H9 (cell line): ENCODE results near the gene RIPPLY1. TPM values are rescaled to one million over a fixed set of nuclear protein-coding genes. Genes with fewer than 3 reads are reported as not detected.

ENCODE experiments used
- DNase-seq: peaks from one replicate; pipeline ENCODE4 v3.0.0-alpha.2; 2017
- H2AFZ ChIP-seq: one replicate; pipeline ENCODE4 v1.6.1; 2013; ENCODE audit warnings: mild to moderate bottlenecking, low read length, control low read depth, moderate library complexity
- H2AK5ac ChIP-seq: 2 replicates; pipeline ENCODE4 v1.6.1; 2013; ENCODE audit warnings: low read length, control low read depth, mixed read lengths; ENCODE audit not compliant: insufficient read length
- H2BK120ac ChIP-seq: one replicate; pipeline ENCODE4 v1.6.1; 2013; ENCODE audit warnings: low read depth, mild to moderate bottlenecking, low read length, control low read depth, inconsistent platforms; ENCODE audit not compliant: poor library complexity, severe bottlenecking
- H2BK12ac ChIP-seq: 2 replicates; pipeline ENCODE4 v1.6.1; 2013; ENCODE audit warnings: low read length, control low read depth, mixed read lengths, low read depth; ENCODE audit not compliant: insufficient read length
- H2BK15ac ChIP-seq: 2 replicates; pipeline ENCODE4 v1.6.1; 2013; ENCODE audit warnings: low read depth, low read length, control low read depth
- H2BK20ac ChIP-seq: one replicate; pipeline ENCODE4 v1.6.1; 2013; ENCODE audit warnings: low read depth, mild to moderate bottlenecking, low read length, control low read depth, inconsistent platforms; ENCODE audit not compliant: poor library complexity, severe bottlenecking
- H2BK5ac ChIP-seq: 2 replicates; pipeline ENCODE4 v1.6.1; 2013; ENCODE audit warnings: low read length, control low read depth, mixed read lengths; ENCODE audit not compliant: insufficient read length
- H3K14ac ChIP-seq: 2 replicates; pipeline ENCODE4 v1.6.1; 2013; ENCODE audit warnings: low read length, control low read depth; ENCODE audit not compliant: insufficient read depth
- H3K18ac ChIP-seq: 2 replicates; pipeline ENCODE4 v1.6.1; 2013; ENCODE audit warnings: low read depth, mild to moderate bottlenecking, mixed read lengths, low read length, control low read depth; ENCODE audit not compliant: insufficient read length
- H3K23ac ChIP-seq: 2 replicates; pipeline ENCODE4 v1.6.1; 2013; ENCODE audit warnings: low read length, control low read depth, mixed read lengths, low read depth; ENCODE audit not compliant: insufficient read length
- H3K23me2 ChIP-seq: 2 replicates; pipeline ENCODE4 v1.6.1; 2013; ENCODE audit warnings: low read depth, mild to moderate bottlenecking, mixed read lengths, low read length, control low read depth; ENCODE audit not compliant: insufficient read length, poor library complexity, severe bottlenecking
- H3K27ac ChIP-seq: 2 replicates; pipeline ENCODE4 v1.5.1; 2013; ENCODE audit warnings: low read length, control low read depth, mixed read lengths, low read depth; ENCODE audit not compliant: insufficient read length
- H3K27me3 ChIP-seq: 2 replicates; pipeline ENCODE4 v1.6.1; 2013; ENCODE audit warnings: low read length, control low read depth, inconsistent platforms; ENCODE audit not compliant: insufficient read depth
- H3K4ac ChIP-seq: 2 replicates; pipeline ENCODE4 v1.6.1; 2013; ENCODE audit warnings: low read depth, mild to moderate bottlenecking, control low read depth, inconsistent platforms, low read length, moderate library complexity
- H3K4me1 ChIP-seq: 2 replicates; pipeline ENCODE4 v1.6.1; 2013; ENCODE audit warnings: low read length, control low read depth, inconsistent platforms; ENCODE audit not compliant: insufficient read depth
- H3K4me2 ChIP-seq: 2 replicates; pipeline ENCODE4 v1.6.1; 2013; ENCODE audit warnings: low read length, control low read depth, mixed read lengths; ENCODE audit not compliant: insufficient read length, insufficient read depth
- H3K56ac ChIP-seq: 2 replicates; pipeline ENCODE4 v1.6.1; 2013; ENCODE audit warnings: low read depth, mild to moderate bottlenecking, mixed read lengths, low read length, control low read depth; ENCODE audit not compliant: insufficient read length
- H3K79me1 ChIP-seq: 2 replicates; pipeline ENCODE4 v1.6.1; 2013; ENCODE audit warnings: low read depth, mild to moderate bottlenecking, moderate library complexity, low read length, control low read depth, inconsistent platforms; ENCODE audit not compliant: insufficient read depth, poor library complexity, severe bottlenecking
- H3K79me2 ChIP-seq: 2 replicates; pipeline ENCODE4 v1.6.1; 2013; ENCODE audit warnings: low read length, control low read depth, inconsistent platforms; ENCODE audit not compliant: insufficient read depth
- H3K9ac ChIP-seq: 2 replicates; pipeline ENCODE4 v1.6.1; 2013; ENCODE audit warnings: low read length, control low read depth, mixed read lengths; ENCODE audit not compliant: insufficient read length; ENCODE audit errors: extremely low read depth
- H3K9me3 ChIP-seq: one replicate; pipeline ENCODE4 v1.6.1; 2013; ENCODE audit warnings: low read depth, low read length, inconsistent platforms; ENCODE audit not compliant: control insufficient read depth
- H3T11ph ChIP-seq: one replicate; pipeline ENCODE4 v1.6.1; 2013; ENCODE audit warnings: mild to moderate bottlenecking, low read length, control low read depth, inconsistent platforms
- H4K20me1 ChIP-seq: one replicate; pipeline ENCODE4 v1.6.1; 2013; ENCODE audit not compliant: control insufficient read depth, insufficient read length, insufficient read depth
- H4K5ac ChIP-seq: 2 replicates; pipeline ENCODE4 v1.6.1; 2013; ENCODE audit warnings: low read depth, mild to moderate bottlenecking, mixed read lengths, low read length, control low read depth; ENCODE audit not compliant: insufficient read length
- H4K8ac ChIP-seq: replicated peaks from 2 replicates; pipeline ENCODE4 v1.6.1; 2013; ENCODE audit warnings: low read length, control low read depth, mixed read lengths, low read depth; ENCODE audit not compliant: insufficient read length
- H4K91ac ChIP-seq: 2 replicates; pipeline ENCODE4 v1.6.1; 2013; ENCODE audit warnings: low read depth, mild to moderate bottlenecking, moderate library complexity, mixed read lengths, low read length, control low read depth; ENCODE audit not compliant: insufficient read length
- H3K27ac Mint-ChIP-seq, 3 experiments: 2 replicates in 2 of 3; 3 replicates in 1 of 3; pipeline ENCODE4 v1.8.0; 2020 to 2021; ENCODE audit warnings: mixed read lengths in 3 of 3, mild to moderate bottlenecking in 1 of 3, moderate library complexity in 1 of 3
- H3K27me3 Mint-ChIP-seq: 2 replicates; pipeline ENCODE4 v1.8.0; 2021; ENCODE audit warnings: low read depth, mild to moderate bottlenecking, moderate library complexity, mixed read lengths
- H3K36me3 Mint-ChIP-seq, 3 experiments: 2 replicates in 2 of 3; 3 replicates in 1 of 3; pipeline ENCODE4 v1.8.0; 2020 to 2021; ENCODE audit warnings: low read depth in 3 of 3, mixed read lengths in 3 of 3; ENCODE audit not compliant: insufficient read depth in 1 of 3
- H3K4me1 Mint-ChIP-seq, 2 experiments: 2 replicates each; pipeline ENCODE4 v1.8.0; 2020; ENCODE audit warnings: mixed read lengths in 2 of 2
- H3K4me3 Mint-ChIP-seq, 2 experiments: 2 replicates in 1 of 2; 3 replicates in 1 of 2; pipeline ENCODE4 v1.8.0; 2020 to 2021; ENCODE audit warnings: mild to moderate bottlenecking in 2 of 2, mixed read lengths in 2 of 2, moderate library complexity in 1 of 2
- H3K9me3 Mint-ChIP-seq, 2 experiments: 2 replicates in 1 of 2; 3 replicates in 1 of 2; pipeline ENCODE4 v1.8.0; 2020; ENCODE audit warnings: mild to moderate bottlenecking in 2 of 2, mixed read lengths in 2 of 2, moderate library complexity in 1 of 2
- WGBS: extraction: QIAGEN DNeasy Blood & Tissue Kit; methylation state at CpG from one replicate; pipeline ENCODE4 v1.1.7; 2013; ENCODE audit warnings: missing lambda C conversion rate, low lambda C conversion rate, mixed read lengths; ENCODE audit not compliant: insufficient read length; ENCODE audit errors: extremely low coverage; 5-methylcytosine and 5-hydroxymethylcytosine counted together
- total RNA-seq: library from RNA; stranded (reverse); gene quantifications from 2 replicates; pipeline ENCODE4 v1.2.1, GENCODE V29; 2021
- TF ChIP-seq, protein P1 (sequence below): fragments of 200-600 bp; sonication (generic); conservative IDR thresholded peaks from 3 replicates; pipeline ENCODE4 v1.8.0; 2021; ENCODE audit warnings: antibody characterized with exemption, mild to moderate bottlenecking

The RIPPLY1 gene
- total RNA-seq, 1 experiment from 2014 or later = not detected

DNA sequence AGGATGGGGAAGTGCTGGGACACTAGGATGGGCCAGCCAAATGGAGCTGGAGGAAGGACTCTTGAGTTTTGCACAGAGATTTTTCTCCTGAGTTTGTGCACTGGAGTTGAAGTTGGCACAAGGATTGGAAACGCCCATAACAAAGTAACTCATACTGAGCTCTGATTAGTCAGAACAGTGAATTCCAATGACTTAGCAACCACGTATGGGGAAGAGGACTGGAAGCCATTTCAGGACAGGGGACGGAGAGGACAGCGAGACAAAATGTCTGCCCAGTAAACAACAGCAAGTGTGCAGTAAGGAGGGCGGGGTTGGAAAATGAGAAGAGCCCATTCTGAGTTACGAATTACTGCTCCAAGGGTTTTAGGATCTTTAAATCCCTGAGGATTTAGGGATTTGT, 5.9 kb downstream of the RIPPLY1 start:
- Histone ChIP-seq H4K8ac (no peak overlapping the region), H4K20me1 (no peaks in the 10 kb centered on the region), H3K9ac (no peak overlapping the region), H3K23ac (no peak overlapping the region), H3K9me3 (no peaks in the 10 kb centered on the region), H3K79me1 (no peaks in the 10 kb centered on the region), H2BK20ac (no peak overlapping the region), H3K27ac (no peak overlapping the region), H3K4me2 (no peak overlapping the region), H2BK120ac (no peak overlapping the region), H3T11ph (no peak overlapping the region), H3K18ac (no peak overlapping the region), H3K56ac (no peak overlapping the region), H2BK12ac (no peak overlapping the region), H2AK5ac (no peak overlapping the region), H4K91ac (no peak overlapping the region), H2BK15ac (no peak overlapping the region), H3K4me1 (no peaks in the 10 kb centered on the region), H3K79me2 (no peaks in the 10 kb centered on the region), H2AFZ (no peak overlapping the region), H3K4ac (no peak overlapping the region), H3K14ac (no peak overlapping the region), H2BK5ac (no peak overlapping the region), H4K5ac (no peak overlapping the region), H3K23me2 (no peaks in the 10 kb centered on the region), H3K27me3 (no peaks in the 10 kb centered on the region)
- Mint-ChIP-seq H3K36me3 (no peaks in the 10 kb centered on the region; a peak in 1 of 7 replicates), H3K9me3 (peaks cover 0 to 58% of the 10 kb centered on the region in 2 experiments; a peak in 2 of 5 replicates), H3K4me3 (no peak overlapping the region), H3K27ac (no peak overlapping the region), H3K4me1 (peaks cover 9 to 15% of the 10 kb centered on the region in 2 experiments), H3K27me3 (no peaks in the 10 kb centered on the region; the same call in 1 of the 2 replicates)
- no CpG with 5 or more reads among the region's 6 CpGs for WGBS
- TF ChIP-seq, protein P1, sequence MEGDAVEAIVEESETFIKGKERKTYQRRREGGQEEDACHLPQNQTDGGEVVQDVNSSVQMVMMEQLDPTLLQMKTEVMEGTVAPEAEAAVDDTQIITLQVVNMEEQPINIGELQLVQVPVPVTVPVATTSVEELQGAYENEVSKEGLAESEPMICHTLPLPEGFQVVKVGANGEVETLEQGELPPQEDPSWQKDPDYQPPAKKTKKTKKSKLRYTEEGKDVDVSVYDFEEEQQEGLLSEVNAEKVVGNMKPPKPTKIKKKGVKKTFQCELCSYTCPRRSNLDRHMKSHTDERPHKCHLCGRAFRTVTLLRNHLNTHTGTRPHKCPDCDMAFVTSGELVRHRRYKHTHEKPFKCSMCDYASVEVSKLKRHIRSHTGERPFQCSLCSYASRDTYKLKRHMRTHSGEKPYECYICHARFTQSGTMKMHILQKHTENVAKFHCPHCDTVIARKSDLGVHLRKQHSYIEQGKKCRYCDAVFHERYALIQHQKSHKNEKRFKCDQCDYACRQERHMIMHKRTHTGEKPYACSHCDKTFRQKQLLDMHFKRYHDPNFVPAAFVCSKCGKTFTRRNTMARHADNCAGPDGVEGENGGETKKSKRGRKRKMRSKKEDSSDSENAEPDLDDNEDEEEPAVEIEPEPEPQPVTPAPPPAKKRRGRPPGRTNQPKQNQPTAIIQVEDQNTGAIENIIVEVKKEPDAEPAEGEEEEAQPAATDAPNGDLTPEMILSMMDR = no peak
- DNase-seq = no peak
